ENCODE results near the gene ZNF598.
"Not testable (repeated sequence)": the region's sequence is repeated elsewhere in the genome, so short reads cannot be mapped to it uniquely, and the experiment has no call there.

Gene ZNF598

GRCh38 chr16:2040041-2040786 is 30.6 kb upstream of the ZNF598 start:
- no peak for DNase-seq

GRCh38 chr16:2039274-2040031 is 29.8 kb upstream of the ZNF598 start:
- DNase-seq = no peak

GRCh38 chr16:2038382-2039231 is 29.0 kb upstream of the ZNF598 start:
- DNase-seq = no peak

GRCh38 chr16:2037647-2038381 is 28.2 kb upstream of the ZNF598 start:
- no peak for DNase-seq

- no peak for DNase-seq
Observed at GRCh38 chr16:2037115-2037514, 27.5 kb upstream of the ZNF598 start.

- DNase-seq = no peak
Observed at GRCh38 chr16:2036200-2036966, 26.8 kb upstream of the ZNF598 start.

GRCh38 chr16:2035431-2036199 is 26.0 kb upstream of the ZNF598 start:
- no peak for DNase-seq

- DNase-seq = no peak
Observed at GRCh38 chr16:2034696-2035430, 25.2 kb upstream of the ZNF598 start.

- not testable (repeated sequence) for DNase-seq
Observed at GRCh38 chr16:2033909-2034695, 24.5 kb upstream of the ZNF598 start.

- DNase-seq = peak; percentile 38
Observed at GRCh38 chr16:2033057-2033908, 23.7 kb upstream of the ZNF598 start.

- no peak for DNase-seq
Observed at GRCh38 chr16:2032285-2033056, 22.9 kb upstream of the ZNF598 start.

- DNase-seq = no peak
Observed at GRCh38 chr16:2031081-2031577, 21.5 kb upstream of the ZNF598 start.

- no peak for DNase-seq
Observed at GRCh38 chr16:2030036-2030435, 20.4 kb upstream of the ZNF598 start.

GRCh38 chr16:2029350-2029749 is 19.7 kb upstream of the ZNF598 start:
- DNase-seq = no peak

- DNase-seq = no peak
Observed at GRCh38 chr16:2028620-2029220, 19.1 kb upstream of the ZNF598 start.

GRCh38 chr16:2028146-2028545 is 18.5 kb upstream of the ZNF598 start:
- no peak for DNase-seq
